ENCODE data around the gene CHURC1.

The CHURC1 gene

GRCh38 chr14:64914237-64915028 lies at the start of gene CHURC1:
Gene CHURC1 (plus strand): TSS chr14:64914455. CDS start chr14:64914496, 41 bp downstream.
- peak; percentile 99 for DNase-seq (ENCODE audit: low spot score)

- no peak for DNase-seq (ENCODE audit: low spot score)
These were observed 49.1 kb upstream of the CHURC1 start for GRCh38 chr14:64865109-64865508.

GRCh38 chr14:64865992-64866391 lies 48.3 kb upstream of the CHURC1 start:
- no peak for DNase-seq (ENCODE audit: low spot score)

- DNase-seq (ENCODE audit: low spot score) = no peak
These were observed 47.1 kb upstream of the CHURC1 start for GRCh38 chr14:64867182-64867581.

GRCh38 chr14:64868379-64868778 lies 45.9 kb upstream of the CHURC1 start:
- DNase-seq (ENCODE audit: low spot score) = no peak

- DNase-seq (ENCODE audit: low spot score) = no peak
These were observed 45.4 kb upstream of the CHURC1 start for GRCh38 chr14:64868841-64869240.

- DNase-seq (ENCODE audit: low spot score) = no peak
These were observed 44.1 kb upstream of the CHURC1 start for GRCh38 chr14:64870160-64870559.

- DNase-seq (ENCODE audit: low spot score) = no peak
These were observed 42.9 kb upstream of the CHURC1 start for GRCh38 chr14:64871344-64871743.

GRCh38 chr14:64873506-64874219 lies 40.6 kb upstream of the CHURC1 start:
- DNase-seq (ENCODE audit: low spot score) = no peak

GRCh38 chr14:64875350-64875749 lies 38.9 kb upstream of the CHURC1 start:
- no peak for DNase-seq (ENCODE audit: low spot score)

- no peak for DNase-seq (ENCODE audit: low spot score)
These were observed 36.4 kb upstream of the CHURC1 start for GRCh38 chr14:64877846-64878245.

GRCh38 chr14:64878837-64879634 lies 35.2 kb upstream of the CHURC1 start:
- DNase-seq (ENCODE audit: low spot score) = no peak

- DNase-seq (ENCODE audit: low spot score) = peak; percentile 7
These were observed 34.5 kb upstream of the CHURC1 start, which contains the start of gene SPTB for GRCh38 chr14:64879635-64880220. Gene SPTB (minus strand): TSS chr14:64879907. CDS start chr14:64823094, 56,813 bp downstream.

GRCh38 chr14:64880221-64881121 lies 33.8 kb upstream of the CHURC1 start:
- peak; percentile 17 for DNase-seq (ENCODE audit: low spot score)

GRCh38 chr14:64885559-64885958 lies 28.7 kb upstream of the CHURC1 start:
- DNase-seq (ENCODE audit: low spot score) = no peak

- DNase-seq (ENCODE audit: low spot score) = peak; percentile 25
These were observed 24.9 kb upstream of the CHURC1 start for GRCh38 chr14:64889352-64889751.

GRCh38 chr14:64891173-64891838 lies 22.9 kb upstream of the CHURC1 start:
- DNase-seq (ENCODE audit: low spot score) = no peak

- peak; percentile 72 for DNase-seq (ENCODE audit: low spot score)
These were observed 22.3 kb upstream of the CHURC1 start for GRCh38 chr14:64891839-64892375.

- peak; percentile 1 for DNase-seq (ENCODE audit: low spot score)
These were observed 14.3 kb upstream of the CHURC1 start for GRCh38 chr14:64899958-64900357.

GRCh38 chr14:64906022-64906421 lies 8.2 kb upstream of the CHURC1 start:
- DNase-seq (ENCODE audit: low spot score) = no peak

All from kidney tubule cell (primary cell).